Measurements from ENCODE around the gene TSPAN16. TPM values are rescaled to one million over a fixed set of nuclear protein-coding genes. Genes with fewer than 3 reads are reported as not detected.

TSPAN16 gene
- total RNA-seq (2014; rRNA removed; shearing (Covaris generic)) (not detected in 2 replicates), total RNA-seq (2022) (not detected in 2 replicates), Bru-seq, nascent RNA (percentile 11 among the genes with signal in this experiment), BruChase-seq, experiment 1, labeled RNA remaining after a 6-hour chase (percentile 3 among the genes with signal in this experiment), BruChase-seq, experiment 2, labeled RNA remaining after a 2-hour chase (percentile 5 among the genes with signal in this experiment)
- long read RNA-seq, partial matches to known transcripts, result 0 of 2 reads
- long read RNA-seq, other reads (novel, unspliced or antisense), result 2 of 2 reads

DNA sequence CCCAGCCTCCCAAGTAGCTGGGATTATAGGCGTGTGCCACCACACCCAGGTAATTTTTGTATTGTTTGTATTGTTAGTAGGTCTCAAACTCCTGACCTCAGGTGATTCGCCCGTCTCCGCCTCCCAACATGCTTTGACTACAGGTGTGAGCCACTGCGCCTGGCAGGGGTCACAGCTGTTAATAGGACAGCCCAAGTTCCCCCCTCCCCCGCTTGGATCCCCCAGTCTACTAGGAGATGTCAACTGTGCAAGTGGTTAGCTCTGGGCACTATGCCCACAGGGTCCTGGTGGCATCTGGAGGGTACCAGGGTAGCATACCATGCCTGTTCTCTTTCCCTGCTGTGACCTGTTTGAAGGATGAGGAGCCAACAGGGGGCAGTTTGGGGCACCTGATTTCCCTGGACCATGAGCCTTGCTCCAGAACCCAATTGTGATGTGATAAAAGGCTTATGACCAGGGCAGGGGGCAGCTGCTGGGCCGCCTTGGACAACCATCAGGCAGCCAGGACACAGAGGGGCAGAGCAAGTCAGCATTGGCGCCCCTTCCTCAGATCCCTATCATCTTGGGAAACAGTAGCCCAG, at the start of gene TSPAN16:
TSS of gene TSPAN16 (plus strand) at position 496 of the 581 bp plus-strand sequence. CDS start 138 bp downstream, outside the sequence.
- intact Hi-C loops (cut with micrococcal nuclease; ENCODE audit: unreplicated experiment), result no loop called here
- ChIA-PET CTCF (ENCODE audit: unreplicated experiment) (no interaction called here), POLR2A (interaction anchor here (2.5 kb wide), 1 partner anchor 79 kb away, joined by 10 read pairs; the partner anchor contains the start of gene SWSAP1)
- Histone ChIP-seq H3K4me1 (ENCODE audit: insufficient read depth, low read length, poor library complexity, severe bottlenecking) (peaks cover 21% of the 10 kb centered on the region), H2AFZ (ENCODE audit: low read length) (no peak within 1 kb of the TSS), H3K4me2 (ENCODE audit: low read length) (no peak within 1 kb of the TSS), H3K27ac (ENCODE audit: low read depth, low read length, poor library complexity, severe bottlenecking) (no peak within 1 kb of the TSS), H4K20me1 (ENCODE audit: insufficient read depth, low read length) (no peaks in the 10 kb centered on the region), H3K79me2 (ENCODE audit: insufficient read depth, low read depth, low read length) (no peaks in the 10 kb centered on the region), H3K9me2 (ENCODE audit: insufficient read depth, low read length) (no peaks in the 10 kb centered on the region), H3K4me3 (ENCODE audit: low read depth, low read length, poor library complexity, severe bottlenecking) (no peak within 1 kb of the TSS), H3K36me3 (ENCODE audit: insufficient read depth, low read length) (no peaks in the 10 kb centered on the region), H3K9me3 (ENCODE audit: low read length) (no peaks in the 10 kb centered on the region)
- no TSS peak for BruUV-seq (replicated peaks)
- TF ChIP-seq CTCF (conservative IDR thresholded peaks at IDR 0.05; ENCODE audit: low read length) (peak; percentile 17; the same call in 1 of the 2 replicates), EZH2phosphoT487 (IDR thresholded peaks at IDR 0.05; ENCODE audit: borderline replicate concordance, low read depth, low read length) (no peak)
- no peak for DNase-seq (ENCODE audit: low spot score)

- no peaks in the 10 kb centered on the region for H4K20me1 ChIP-seq (ENCODE audit: insufficient read depth, low read length)
- peaks cover 20% of the 10 kb centered on the region for H3K36me3 ChIP-seq (ENCODE audit: insufficient read depth, low read length)
- H3K27ac ChIP-seq (ENCODE audit: low read depth, low read length, poor library complexity, severe bottlenecking), result no peak overlapping the region
- no peaks in the 10 kb centered on the region for H3K9me2 ChIP-seq (ENCODE audit: insufficient read depth, low read length)
- H3K4me3 ChIP-seq (ENCODE audit: low read depth, low read length, poor library complexity, severe bottlenecking), result no peak overlapping the region
- POLR2A ChIA-PET, result no interaction called here
- DNase-seq (ENCODE audit: low spot score), result no peak
- BruUV-seq (replicated peaks), result no TSS peak
- no peak overlapping the region for H3K4me2 ChIP-seq (ENCODE audit: low read length)
- no peaks in the 10 kb centered on the region for H3K79me2 ChIP-seq (ENCODE audit: insufficient read depth, low read depth, low read length)
- no peaks in the 10 kb centered on the region for H3K4me1 ChIP-seq (ENCODE audit: insufficient read depth, low read length, poor library complexity, severe bottlenecking)
- intact Hi-C loops (cut with micrococcal nuclease; ENCODE audit: unreplicated experiment), result no loop called here
- TF ChIP-seq CTCF (conservative IDR thresholded peaks at IDR 0.05; ENCODE audit: low read length) (no peak), EZH2phosphoT487 (IDR thresholded peaks at IDR 0.05; ENCODE audit: borderline replicate concordance, low read depth, low read length) (no peak)
- CTCF ChIA-PET (ENCODE audit: unreplicated experiment), result no interaction called here
- no peaks in the 10 kb centered on the region for H3K9me3 ChIP-seq (ENCODE audit: low read length)
- H2AFZ ChIP-seq (ENCODE audit: low read length), result no peak overlapping the region
Measured at GRCh38 chr19:11246941-11247340, 49.0 kb upstream of the TSPAN16 start.

GRCh38 chr19:11247391-11247790, 48.6 kb upstream of the TSPAN16 start:
- no peak overlapping the region for H3K4me2 ChIP-seq (ENCODE audit: low read length)
- H3K36me3 ChIP-seq (ENCODE audit: insufficient read depth, low read length), result peaks cover 20% of the 10 kb centered on the region
- CTCF ChIA-PET (ENCODE audit: unreplicated experiment), result no interaction called here
- intact Hi-C loops (cut with micrococcal nuclease; ENCODE audit: unreplicated experiment), result no loop called here
- no peaks in the 10 kb centered on the region for H3K9me2 ChIP-seq (ENCODE audit: insufficient read depth, low read length)
- H3K79me2 ChIP-seq (ENCODE audit: insufficient read depth, low read depth, low read length), result no peaks in the 10 kb centered on the region
- H3K9me3 ChIP-seq (ENCODE audit: low read length), result no peaks in the 10 kb centered on the region
- no TSS peak for BruUV-seq (replicated peaks)
- no peak overlapping the region for H2AFZ ChIP-seq (ENCODE audit: low read length)
- no peak overlapping the region for H3K27ac ChIP-seq (ENCODE audit: low read depth, low read length, poor library complexity, severe bottlenecking)
- H4K20me1 ChIP-seq (ENCODE audit: insufficient read depth, low read length), result no peaks in the 10 kb centered on the region
- POLR2A ChIA-PET, result no interaction called here
- TF ChIP-seq EZH2phosphoT487 (IDR thresholded peaks at IDR 0.05; ENCODE audit: borderline replicate concordance, low read depth, low read length), result no peak
- TF ChIP-seq CTCF (conservative IDR thresholded peaks at IDR 0.05; ENCODE audit: low read length), result no peak
- no peak for DNase-seq (ENCODE audit: low spot score)
- H3K4me1 ChIP-seq (ENCODE audit: insufficient read depth, low read length, poor library complexity, severe bottlenecking), result no peaks in the 10 kb centered on the region
- no peak overlapping the region for H3K4me3 ChIP-seq (ENCODE audit: low read depth, low read length, poor library complexity, severe bottlenecking)

Measured in OCI-LY7 (cell line).